ENCODE measurements around the gene RAN.
"Not testable (repeated sequence)": the region's sequence is repeated elsewhere in the genome, so short reads cannot be mapped to it uniquely, and the experiment has no call there.

The RAN gene

DNA sequence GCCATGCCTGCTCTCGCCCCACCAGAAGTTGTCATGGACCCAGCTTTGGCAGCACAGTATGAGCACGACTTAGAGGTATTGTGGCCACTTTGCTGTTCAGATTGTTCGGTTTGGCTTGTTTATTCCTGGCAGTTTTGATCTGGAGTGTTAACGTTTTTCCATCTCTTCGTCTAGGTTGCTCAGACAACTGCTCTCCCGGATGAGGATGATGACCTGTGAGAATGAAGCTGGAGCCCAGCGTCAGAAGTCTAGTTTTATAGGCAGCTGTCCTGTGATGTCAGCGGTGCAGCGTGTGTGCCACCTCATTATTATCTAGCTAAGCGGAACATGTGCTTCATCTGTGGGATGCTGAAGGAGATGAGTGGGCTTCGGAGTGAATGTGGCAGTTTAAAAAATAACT, 3.8 kb downstream of the RAN start:
- H3K14ac ChIP-seq (ENCODE audit: low read length in 2 of 2); H3K18ac ChIP-seq (ENCODE audit: low read depth in 1 of 2, low read length in 2 of 2); H2BK120ac ChIP-seq (ENCODE audit: low read depth, low read length); H3K27me3 ChIP-seq (ENCODE audit: control insufficient read depth in 1 of 2, insufficient read depth in 1 of 2, low read length in 2 of 2); H3K9ac ChIP-seq (ENCODE audit: low read length); H2AFZ ChIP-seq (ENCODE audit: low read depth, low read length); H4K91ac ChIP-seq (ENCODE audit: low read length); H3K27ac ChIP-seq (ENCODE audit: low read length, poor library complexity, severe bottlenecking); H3K4me2 ChIP-seq (ENCODE audit: low read length, poor library complexity, severe bottlenecking); H2BK5ac ChIP-seq (ENCODE audit: low read depth, low read length, poor library complexity, severe bottlenecking); H3K4me3 ChIP-seq (ENCODE audit: insufficient read depth in 1 of 2, low read depth in 1 of 2, low read length in 2 of 2); H4K8ac ChIP-seq (ENCODE audit: low read length); DNase-seq; H3K4ac ChIP-seq (ENCODE audit: low read depth in 1 of 2, low read length in 2 of 2); H3K79me1 ChIP-seq (replicated peaks; ENCODE audit: low read length, poor library complexity, severe bottlenecking); H2BK12ac ChIP-seq (ENCODE audit: low read length in 2 of 2); H2AK5ac ChIP-seq (ENCODE audit: low read length, severe bottlenecking); H3K9me3 ChIP-seq (ENCODE audit: control insufficient read depth, low read length); H3K23ac ChIP-seq (ENCODE audit: low read length in 2 of 2); H2BK15ac ChIP-seq (ENCODE audit: low read depth, poor library complexity, severe bottlenecking): not testable (repeated sequence)
- Histone ChIP-seq H3K4me1 (ENCODE audit: control insufficient read depth, insufficient read depth, low read depth, low read length) (peaks cover 12% of the 10 kb centered on the region), H3K36me3 (ENCODE audit: control insufficient read depth in 1 of 2, insufficient read depth in 2 of 2, low read depth in 1 of 2, low read length in 2 of 2) (peaks cover 17 to 49% of the 10 kb centered on the region in 2 experiments)
- WGBS = 86% methylated on average over 11 of the region's 11 CpGs

- no peak for DNase-seq
- Histone ChIP-seq H3K4me3 (ENCODE audit: insufficient read depth in 1 of 2, low read depth in 1 of 2, low read length in 2 of 2) (no peak overlapping the region), H3K27ac (ENCODE audit: low read length, poor library complexity, severe bottlenecking) (no peak overlapping the region), H3K18ac (ENCODE audit: low read depth in 1 of 2, low read length in 2 of 2) (no peak overlapping the region), H2BK120ac (ENCODE audit: low read depth, low read length) (no peak overlapping the region), H3K23ac (ENCODE audit: low read length in 2 of 2) (no peak overlapping the region), H3K4ac (ENCODE audit: low read depth in 1 of 2, low read length in 2 of 2) (no peak overlapping the region), H3K79me1 (replicated peaks; ENCODE audit: low read length, poor library complexity, severe bottlenecking) (no peaks in the 10 kb centered on the region), H2AFZ (ENCODE audit: low read depth, low read length) (no peak overlapping the region), H2AK5ac (ENCODE audit: low read length, severe bottlenecking) (no peak overlapping the region), H3K14ac (ENCODE audit: low read length in 2 of 2) (no peak overlapping the region), H3K36me3 (ENCODE audit: control insufficient read depth in 1 of 2, insufficient read depth in 2 of 2, low read depth in 1 of 2, low read length in 2 of 2) (peaks cover 17 to 49% of the 10 kb centered on the region in 2 experiments), H3K9ac (ENCODE audit: low read length) (peak overlapping the region; percentile 2), H3K9me3 (ENCODE audit: control insufficient read depth, low read length) (no peaks in the 10 kb centered on the region), H3K4me1 (ENCODE audit: control insufficient read depth, insufficient read depth, low read depth, low read length) (peaks cover 8% of the 10 kb centered on the region), H2BK5ac (ENCODE audit: low read depth, low read length, poor library complexity, severe bottlenecking) (no peak overlapping the region), H3K27me3 (ENCODE audit: control insufficient read depth in 1 of 2, insufficient read depth in 1 of 2, low read length in 2 of 2) (no peaks in the 10 kb centered on the region), H2BK15ac (ENCODE audit: low read depth, poor library complexity, severe bottlenecking) (no peak overlapping the region), H4K8ac (ENCODE audit: low read length) (no peak overlapping the region), H2BK12ac (ENCODE audit: low read length in 2 of 2) (no peak overlapping the region), H3K4me2 (ENCODE audit: low read length, poor library complexity, severe bottlenecking) (no peak overlapping the region), H4K91ac (ENCODE audit: low read length) (no peak overlapping the region)
Observed at GRCh38 chr12:130876297-130876696, 4.4 kb downstream of the RAN start.

GRCh38 chr12:130876758-130877157, 4.9 kb downstream of the RAN start:
- Histone ChIP-seq H4K8ac (ENCODE audit: low read length) (no peak overlapping the region), H3K9ac (ENCODE audit: low read length) (no peak overlapping the region), H3K9me3 (ENCODE audit: control insufficient read depth, low read length) (no peaks in the 10 kb centered on the region), H4K91ac (ENCODE audit: low read length) (no peak overlapping the region), H3K18ac (ENCODE audit: low read depth in 1 of 2, low read length in 2 of 2) (no peak overlapping the region), H3K14ac (ENCODE audit: low read length in 2 of 2) (no peak overlapping the region), H2AFZ (ENCODE audit: low read depth, low read length) (no peak overlapping the region), H3K4me2 (ENCODE audit: low read length, poor library complexity, severe bottlenecking) (no peak overlapping the region), H2BK15ac (ENCODE audit: low read depth, poor library complexity, severe bottlenecking) (no peak overlapping the region), H3K27ac (ENCODE audit: low read length, poor library complexity, severe bottlenecking) (no peak overlapping the region), H2BK12ac (ENCODE audit: low read length in 2 of 2) (no peak overlapping the region), H3K36me3 (ENCODE audit: control insufficient read depth in 1 of 2, insufficient read depth in 2 of 2, low read depth in 1 of 2, low read length in 2 of 2) (peaks cover 17 to 49% of the 10 kb centered on the region in 2 experiments), H2BK5ac (ENCODE audit: low read depth, low read length, poor library complexity, severe bottlenecking) (no peak overlapping the region), H3K4ac (ENCODE audit: low read depth in 1 of 2, low read length in 2 of 2) (no peak overlapping the region), H3K79me1 (replicated peaks; ENCODE audit: low read length, poor library complexity, severe bottlenecking) (no peaks in the 10 kb centered on the region), H2AK5ac (ENCODE audit: low read length, severe bottlenecking) (no peak overlapping the region), H3K23ac (ENCODE audit: low read length in 2 of 2) (no peak overlapping the region), H2BK120ac (ENCODE audit: low read depth, low read length) (no peak overlapping the region), H3K4me3 (ENCODE audit: insufficient read depth in 1 of 2, low read depth in 1 of 2, low read length in 2 of 2) (no peak overlapping the region), H3K27me3 (ENCODE audit: control insufficient read depth in 1 of 2, insufficient read depth in 1 of 2, low read length in 2 of 2) (no peaks in the 10 kb centered on the region), H3K4me1 (ENCODE audit: control insufficient read depth, insufficient read depth, low read depth, low read length) (peaks cover 5% of the 10 kb centered on the region)
- DNase-seq = no peak
- WGBS = 89% methylated on average over 2 of the region's 3 CpGs

DNA sequence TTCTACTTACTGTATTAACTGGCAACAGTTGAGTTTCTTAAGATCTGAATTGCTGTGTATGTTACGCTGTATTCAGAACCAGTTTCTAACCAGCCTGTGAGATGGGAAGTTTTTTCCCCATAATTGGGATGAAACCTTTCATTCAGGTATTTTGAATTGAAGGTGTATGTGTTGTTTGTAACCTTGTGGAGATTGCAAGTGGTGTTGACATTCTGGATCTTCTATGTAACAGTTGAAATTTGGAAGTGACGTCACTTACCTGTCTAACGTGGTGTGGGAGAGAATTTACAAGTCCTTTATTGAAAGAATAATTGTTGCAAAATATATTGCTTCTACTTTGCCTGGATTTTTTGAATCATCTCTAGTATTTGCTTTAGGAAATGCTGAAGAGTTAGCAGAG, 5.5 kb downstream of the RAN start:
- Histone ChIP-seq H3K14ac (ENCODE audit: low read length in 2 of 2) (no peak overlapping the region), H4K8ac (ENCODE audit: low read length) (no peak overlapping the region), H2BK12ac (ENCODE audit: low read length in 2 of 2) (no peak overlapping the region), H3K23ac (ENCODE audit: low read length in 2 of 2) (no peak overlapping the region), H3K79me1 (replicated peaks; ENCODE audit: low read length, poor library complexity, severe bottlenecking) (no peaks in the 10 kb centered on the region), H2AFZ (ENCODE audit: low read depth, low read length) (no peak overlapping the region), H4K91ac (ENCODE audit: low read length) (no peak overlapping the region), H3K9ac (ENCODE audit: low read length) (no peak overlapping the region), H3K4ac (ENCODE audit: low read depth in 1 of 2, low read length in 2 of 2) (no peak overlapping the region), H3K18ac (ENCODE audit: low read depth in 1 of 2, low read length in 2 of 2) (no peak overlapping the region), H2BK120ac (ENCODE audit: low read depth, low read length) (no peak overlapping the region), H2AK5ac (ENCODE audit: low read length, severe bottlenecking) (no peak overlapping the region), H2BK15ac (ENCODE audit: low read depth, poor library complexity, severe bottlenecking) (no peak overlapping the region), H3K4me2 (ENCODE audit: low read length, poor library complexity, severe bottlenecking) (no peak overlapping the region), H3K36me3 (ENCODE audit: control insufficient read depth in 1 of 2, insufficient read depth in 2 of 2, low read depth in 1 of 2, low read length in 2 of 2) (peaks cover 17 to 49% of the 10 kb centered on the region in 2 experiments), H2BK5ac (ENCODE audit: low read depth, low read length, poor library complexity, severe bottlenecking) (no peak overlapping the region), H3K9me3 (ENCODE audit: control insufficient read depth, low read length) (no peaks in the 10 kb centered on the region), H3K4me3 (ENCODE audit: insufficient read depth in 1 of 2, low read depth in 1 of 2, low read length in 2 of 2) (no peak overlapping the region), H3K4me1 (ENCODE audit: control insufficient read depth, insufficient read depth, low read depth, low read length) (peaks cover 5% of the 10 kb centered on the region), H3K27me3 (ENCODE audit: control insufficient read depth in 1 of 2, insufficient read depth in 1 of 2, low read length in 2 of 2) (no peaks in the 10 kb centered on the region), H3K27ac (ENCODE audit: low read length, poor library complexity, severe bottlenecking) (no peak overlapping the region)
- no peak for DNase-seq
- WGBS = 100% methylated on average over 2 of the region's 3 CpGs
